NCI-H69 (cell line): ENCODE results near the gene TAF10.

ENCODE experiments used
- DNase-seq: peaks from one replicate; lab custom pipeline; 2025; lab: John Stamatoyannopoulos, UW

The TAF10 gene

DNA sequence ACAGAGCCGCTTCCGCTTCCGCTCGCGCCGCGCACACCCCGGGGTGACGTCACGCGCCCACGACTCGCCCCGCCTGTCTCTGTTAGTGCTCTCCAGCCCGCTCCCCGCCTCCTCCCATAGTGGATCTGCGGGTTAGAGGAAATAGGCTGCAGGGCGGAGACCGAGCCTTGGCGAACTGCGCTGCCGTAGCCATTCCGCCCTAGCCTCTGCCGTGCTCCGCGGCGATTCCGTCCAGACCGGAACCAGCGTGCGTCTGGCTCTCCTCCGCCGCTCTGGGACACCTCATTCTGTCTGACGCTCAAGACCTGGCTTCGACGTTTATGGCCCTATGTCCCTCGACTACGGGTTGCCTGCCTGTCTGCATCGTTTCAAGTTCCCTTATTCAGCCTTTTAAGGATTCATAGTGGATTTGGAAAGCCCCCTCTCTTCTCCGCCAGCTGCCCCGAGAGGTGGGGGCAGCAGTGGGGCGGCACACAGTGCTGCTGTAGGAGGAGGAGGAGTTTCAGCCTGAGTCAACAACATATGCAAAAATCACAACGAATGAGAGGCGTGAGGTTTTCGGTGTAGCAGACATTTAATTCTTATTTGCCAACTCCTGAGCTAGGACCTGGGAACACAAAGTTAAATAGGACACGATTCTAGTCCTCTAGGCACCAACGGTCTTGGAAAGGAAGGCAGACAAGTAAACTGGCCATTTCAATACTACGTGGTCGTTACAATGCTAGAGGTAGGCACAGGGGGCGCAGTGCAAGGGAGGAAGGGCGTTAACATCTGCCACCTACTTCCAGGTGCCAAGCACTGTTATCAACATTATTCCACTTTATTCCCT is at the start of gene TAF10:
TAF10 (minus strand) TSS at position 4 of the 829 bp plus-strand sequence. CDS start 27 bp downstream, outside the sequence.
- DNase-seq, result peak; percentile 98

DNA sequence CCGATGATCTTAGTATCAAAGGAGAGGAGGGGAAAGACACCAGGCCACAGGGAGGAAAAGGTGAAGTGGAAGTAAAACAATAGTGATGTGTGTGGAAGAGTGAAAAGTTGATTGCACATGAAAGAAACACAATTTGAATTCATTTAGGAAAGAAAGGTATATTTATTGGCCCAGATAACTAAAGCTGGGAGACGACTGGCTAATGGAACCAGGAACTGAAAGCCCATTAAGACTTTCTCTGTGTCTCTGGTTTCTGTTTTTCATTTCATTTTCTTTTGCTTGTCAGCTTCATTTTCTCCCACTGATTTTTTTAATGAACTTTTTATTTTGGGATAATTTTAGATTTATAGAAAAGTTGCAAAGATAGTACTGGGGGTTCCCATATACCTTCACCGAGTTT is 48.7 kb upstream of the TAF10 start:
- no peak for DNase-seq

DNA sequence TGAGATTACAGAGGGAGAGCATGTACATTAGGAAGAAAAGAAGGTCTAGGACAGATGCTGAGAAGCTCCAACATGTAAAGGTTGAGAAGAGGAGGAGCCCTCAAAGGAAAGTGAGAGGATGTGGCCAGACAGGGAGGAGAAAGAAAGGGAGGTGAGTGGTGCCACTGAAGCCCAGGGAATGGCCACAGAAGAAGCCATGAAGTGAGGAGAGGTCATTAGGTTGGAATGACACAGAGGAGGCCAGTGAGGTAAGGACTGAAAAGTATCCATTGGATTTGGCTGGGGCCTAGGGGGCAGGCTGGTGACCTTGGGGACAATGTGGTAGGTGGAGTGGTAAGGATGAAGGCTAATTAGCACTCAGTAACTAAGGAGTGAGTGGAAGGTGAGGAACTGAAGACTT is 46.6 kb upstream of the TAF10 start:
- no peak for DNase-seq

DNA sequence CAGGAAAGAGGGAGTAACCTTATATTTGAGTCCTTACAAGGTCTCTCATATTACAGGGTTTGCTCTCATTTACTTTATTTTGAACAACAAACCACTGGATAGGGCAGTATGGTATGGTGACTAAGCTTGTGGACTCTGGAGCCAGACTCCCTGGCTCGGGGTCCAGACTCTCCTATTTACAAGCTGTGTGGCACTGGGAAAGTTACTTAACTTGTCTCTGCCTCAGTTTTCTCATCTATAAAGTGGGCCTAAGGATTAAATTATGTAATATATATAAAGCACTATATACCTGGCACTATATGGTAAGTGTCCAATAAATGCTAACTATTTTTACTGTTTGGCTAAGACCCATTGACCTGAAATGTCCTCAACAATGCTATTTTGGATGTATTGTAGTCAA is 45.3 kb upstream of the TAF10 start:
- no peak for DNase-seq

DNA sequence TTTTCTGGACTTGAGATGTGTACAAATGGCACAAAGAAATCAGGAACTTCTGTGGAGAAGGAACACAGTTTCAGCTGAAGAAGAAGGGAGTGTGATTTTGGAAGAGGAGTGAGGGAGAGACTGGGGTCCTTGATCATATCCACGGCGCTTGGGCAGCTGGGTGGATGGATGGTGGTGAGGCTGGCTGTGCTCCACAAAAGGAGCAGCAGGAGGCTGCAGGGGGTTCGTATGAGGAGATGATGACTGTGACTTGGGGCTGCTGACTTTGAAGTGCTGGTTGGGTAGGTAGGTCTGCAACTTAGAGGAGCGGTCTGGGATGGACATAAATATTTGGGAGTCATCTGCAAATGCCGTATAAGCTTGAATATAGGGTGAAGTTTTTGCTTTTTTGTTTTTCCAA is 44.9 kb upstream of the TAF10 start:
- no peak for DNase-seq

DNA sequence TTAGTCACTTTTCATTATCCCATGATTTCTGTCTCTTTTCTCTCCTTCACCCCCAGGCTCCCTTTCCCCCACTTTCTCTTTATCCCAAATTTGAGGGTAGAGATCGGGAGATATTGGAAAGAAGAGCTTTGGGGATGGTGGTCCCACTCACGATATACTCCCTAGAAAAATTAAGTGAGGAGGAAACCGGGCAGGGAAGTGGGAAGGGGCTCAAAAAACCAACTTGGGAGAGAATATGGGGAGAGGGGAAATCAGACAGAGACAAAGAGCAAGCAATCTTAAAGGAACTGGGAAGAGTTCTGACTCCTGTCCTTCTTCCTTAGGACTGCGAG is 44.5 kb upstream of the TAF10 start:
- no peak for DNase-seq

DNA sequence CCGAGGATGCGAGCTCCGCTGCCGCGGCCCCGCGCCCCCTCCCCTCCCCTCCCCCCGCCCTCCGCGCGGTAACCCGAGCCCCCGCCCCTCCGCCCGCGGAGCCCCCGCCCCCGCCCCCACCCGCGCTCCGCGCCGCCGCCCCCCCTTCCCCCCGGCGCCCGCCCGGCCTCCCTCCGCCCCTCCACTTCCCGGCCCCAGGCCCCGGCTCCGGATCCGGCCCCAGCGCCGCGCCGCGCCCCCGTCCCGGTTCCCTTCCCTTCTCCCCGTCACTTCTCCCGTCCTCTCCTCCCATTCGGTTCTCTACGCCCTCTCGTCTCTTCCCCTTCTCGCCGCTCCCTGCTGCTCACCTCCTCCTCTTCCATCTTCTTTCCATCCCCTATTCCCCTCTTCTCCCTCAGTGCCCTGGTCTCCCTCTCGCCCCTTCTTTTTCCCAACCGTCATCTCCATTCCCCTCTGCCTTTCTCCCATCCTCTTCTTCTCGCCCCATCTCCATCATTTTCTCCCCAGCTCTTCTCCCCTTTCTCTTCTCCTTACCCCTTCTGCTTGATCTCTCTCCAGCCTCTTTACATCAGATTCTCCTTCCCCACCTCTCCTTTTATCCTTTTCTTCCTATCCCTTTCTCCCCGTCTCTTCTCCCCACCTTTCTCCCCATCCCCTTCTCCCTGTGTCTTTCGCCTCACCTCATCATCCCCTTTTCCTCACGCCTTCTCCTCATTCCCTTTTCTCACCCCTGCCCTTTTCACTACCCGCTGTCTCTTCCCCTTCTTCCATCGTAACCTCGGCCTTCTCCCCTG is 44.0 kb upstream of the TAF10 start, which contains the start of gene DCHS1:
DCHS1 (minus strand) TSS at position 20 of the 794 bp plus-strand sequence. CDS start 14,196 bp downstream, outside the sequence.
- peak; percentile 72 for DNase-seq

DNA sequence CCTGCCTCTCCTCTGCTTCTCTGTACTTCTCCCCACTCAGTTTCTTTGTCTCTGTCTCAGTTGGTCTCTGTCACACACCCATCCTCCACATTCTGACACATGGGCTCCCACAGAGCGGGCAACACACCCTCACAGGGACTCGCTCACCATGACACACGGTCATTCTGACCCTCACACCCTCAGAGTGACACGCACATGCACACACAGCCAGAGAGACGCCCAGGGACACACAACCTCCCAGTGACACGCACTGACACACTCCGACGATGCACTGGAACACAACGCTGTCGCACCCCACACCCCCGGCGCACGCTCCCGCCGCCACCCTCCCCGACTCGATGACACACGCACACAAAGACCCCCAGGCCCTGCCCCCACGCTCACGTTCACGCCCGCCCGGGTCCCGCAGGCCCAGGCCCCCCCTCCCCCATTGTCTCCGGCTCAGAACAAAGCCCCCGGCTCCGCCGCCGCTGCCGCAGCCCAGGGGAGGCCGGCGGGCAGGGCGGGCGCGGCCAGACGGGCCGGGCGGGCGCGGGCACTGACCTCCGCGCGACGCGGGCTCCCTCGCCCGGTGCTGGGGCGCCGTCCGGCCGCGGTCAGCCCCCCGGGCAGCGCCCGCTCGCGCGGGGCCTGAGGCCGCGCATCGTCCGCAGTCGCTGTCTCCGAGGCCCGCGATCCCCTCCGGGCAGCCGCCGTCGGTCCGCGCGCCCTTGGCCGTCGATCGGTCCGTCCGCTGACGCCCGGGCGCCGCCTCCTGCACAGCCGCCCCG is 43.2 kb upstream of the TAF10 start:
- peak; percentile 49 for DNase-seq

DNA sequence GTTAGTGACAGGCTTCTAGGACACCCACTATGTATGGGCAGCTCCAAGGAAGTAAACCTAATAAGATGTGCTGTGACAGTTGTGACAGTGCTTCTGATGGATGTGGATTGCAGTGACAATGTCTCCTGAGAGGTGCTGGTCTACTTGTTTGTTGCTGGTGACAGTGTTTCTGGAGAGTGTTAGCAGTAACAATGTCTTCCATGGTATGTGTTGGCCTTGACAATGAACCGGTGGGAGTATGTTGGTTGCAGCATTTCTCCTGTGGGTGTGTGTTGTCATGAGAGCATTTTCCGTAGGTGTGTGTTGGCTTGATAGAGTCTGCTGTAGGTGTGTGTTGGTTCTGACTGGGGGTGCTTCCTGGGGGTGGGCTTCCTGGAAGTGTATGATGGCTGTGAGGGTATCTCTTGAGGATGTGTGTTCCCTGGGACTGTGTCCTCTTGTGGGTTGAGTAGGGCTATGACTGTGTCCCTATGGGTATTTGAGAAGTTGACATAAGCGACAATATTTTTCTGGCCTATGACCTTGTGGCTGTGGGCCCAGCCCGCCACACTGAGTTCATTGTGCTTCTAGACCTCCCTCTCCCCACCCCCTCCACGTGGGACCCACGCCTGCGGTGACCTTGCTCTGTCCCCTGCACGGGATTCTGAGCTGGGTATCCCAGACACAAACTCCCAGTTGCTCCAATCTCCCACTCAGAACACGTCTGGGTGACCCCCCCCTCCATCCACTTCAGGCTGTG is 42.4 kb upstream of the TAF10 start:
- DNase-seq, result no peak

DNA sequence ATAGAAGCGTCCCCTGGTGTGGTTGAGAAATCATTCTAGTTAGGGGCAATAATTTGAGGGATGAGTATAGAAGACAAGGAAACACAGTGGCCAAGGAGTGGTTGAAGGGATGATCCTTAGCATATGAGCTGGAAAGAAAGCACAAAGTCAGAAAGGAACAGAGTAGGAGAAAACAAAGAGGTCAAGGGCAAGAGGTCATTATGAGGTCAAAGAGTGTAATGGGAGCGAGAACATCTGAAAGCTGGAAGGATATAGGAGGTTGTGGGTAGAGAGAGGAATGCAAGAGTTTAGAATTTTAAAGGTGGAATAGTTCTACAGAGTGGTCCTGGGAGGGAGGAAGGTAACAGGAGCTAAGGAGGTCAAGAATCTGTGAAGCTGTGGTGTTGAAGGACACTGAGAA is 41.6 kb upstream of the TAF10 start:
- DNase-seq, result no peak

DNA sequence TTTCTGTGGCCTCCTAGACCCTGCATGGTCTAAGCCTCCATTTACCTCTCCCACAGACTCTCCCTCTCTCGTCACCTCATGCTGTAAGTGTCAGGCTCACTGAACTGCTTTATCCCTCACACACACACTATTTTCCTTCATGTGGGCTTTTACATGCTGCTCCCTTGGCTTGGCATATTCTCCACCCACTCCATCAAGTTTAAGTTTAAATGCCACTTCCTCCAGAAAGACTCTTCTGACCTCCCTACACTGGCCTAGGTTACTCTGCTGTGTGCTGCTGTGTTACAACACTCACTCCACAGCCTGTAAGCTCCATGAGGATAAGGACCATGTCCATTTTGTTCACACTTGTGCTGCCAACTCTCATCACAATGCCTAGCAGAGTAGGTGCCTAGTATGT is 41.1 kb upstream of the TAF10 start:
- no peak for DNase-seq

DNA sequence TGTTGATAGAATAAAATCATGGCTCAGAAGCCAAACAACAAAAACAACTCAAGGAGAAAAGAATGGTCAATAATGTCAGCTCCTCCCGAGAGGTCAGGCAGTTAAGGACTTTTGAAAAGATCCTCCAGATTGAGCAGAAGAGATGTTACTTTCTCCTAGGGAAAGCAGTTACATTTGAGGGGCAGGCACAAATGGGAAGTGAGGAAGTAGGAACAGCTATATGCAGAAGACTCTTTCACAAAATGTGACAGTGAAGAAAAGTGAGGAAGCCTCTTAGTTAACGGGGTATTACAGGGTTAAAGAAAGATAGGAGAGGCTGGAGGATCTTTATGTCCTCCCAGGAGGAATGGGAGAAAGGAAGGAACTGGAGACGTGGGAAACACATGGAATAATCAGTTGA is 40.2 kb upstream of the TAF10 start:
- no peak for DNase-seq

DNA sequence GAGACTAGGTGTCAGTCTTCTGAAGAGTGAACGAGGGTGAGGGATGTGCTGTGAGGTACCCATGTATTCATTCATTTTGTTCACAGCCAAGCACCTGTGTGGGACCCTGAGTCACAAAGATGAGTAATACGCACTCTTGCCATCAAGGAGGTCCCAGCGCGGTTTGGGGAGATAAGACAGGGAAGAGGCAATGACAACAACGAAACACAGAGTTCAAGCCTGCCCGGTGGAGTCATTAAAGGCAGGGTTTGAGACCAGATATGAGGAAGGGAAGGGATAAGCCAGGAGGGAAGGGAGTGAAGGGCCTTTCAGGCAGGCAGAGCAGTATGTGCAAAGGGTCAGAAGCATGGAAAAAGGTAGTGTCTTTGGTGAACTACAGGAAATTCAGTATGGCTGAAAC is 39.0 kb upstream of the TAF10 start:
- DNase-seq, result no peak

DNA sequence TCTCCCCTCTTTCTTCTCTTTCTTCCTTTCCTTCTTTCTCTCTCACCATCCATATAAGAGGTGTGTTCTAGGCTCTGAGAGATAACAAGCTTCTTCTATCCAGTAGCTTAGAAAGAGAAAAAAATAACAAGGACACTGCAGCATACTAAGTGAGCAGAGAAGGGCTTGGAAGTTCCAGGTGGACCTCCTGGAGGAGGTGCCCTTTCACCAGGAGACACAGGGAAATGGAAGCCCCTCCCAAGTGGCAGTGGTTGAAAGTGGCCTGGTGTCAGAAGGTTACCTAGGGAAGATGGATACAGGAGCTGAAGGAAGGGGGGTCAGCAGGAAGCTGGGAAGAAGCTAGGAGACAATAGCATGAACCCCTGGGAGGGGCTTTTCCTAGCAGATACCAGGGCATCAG is 38.1 kb upstream of the TAF10 start:
- DNase-seq, result no peak

DNA sequence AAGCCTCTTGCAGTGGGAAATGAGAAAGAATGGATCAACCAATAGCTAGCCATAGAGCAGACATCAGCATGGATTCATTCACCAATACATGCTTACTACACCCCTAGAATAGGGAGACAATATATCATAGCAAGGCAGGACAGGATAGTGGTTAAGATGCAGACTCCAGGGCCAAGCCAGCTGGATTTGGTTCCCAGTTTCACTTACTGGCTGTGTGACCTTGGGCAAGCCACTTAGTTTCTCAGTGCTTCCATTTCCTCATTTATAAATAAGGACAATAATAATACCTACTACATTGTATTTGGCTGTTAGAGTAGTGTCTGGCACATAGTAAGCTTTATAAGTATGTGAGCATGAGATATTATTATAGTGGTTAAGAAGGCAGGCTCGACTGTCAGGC is 36.5 kb upstream of the TAF10 start:
- DNase-seq, result no peak

DNA sequence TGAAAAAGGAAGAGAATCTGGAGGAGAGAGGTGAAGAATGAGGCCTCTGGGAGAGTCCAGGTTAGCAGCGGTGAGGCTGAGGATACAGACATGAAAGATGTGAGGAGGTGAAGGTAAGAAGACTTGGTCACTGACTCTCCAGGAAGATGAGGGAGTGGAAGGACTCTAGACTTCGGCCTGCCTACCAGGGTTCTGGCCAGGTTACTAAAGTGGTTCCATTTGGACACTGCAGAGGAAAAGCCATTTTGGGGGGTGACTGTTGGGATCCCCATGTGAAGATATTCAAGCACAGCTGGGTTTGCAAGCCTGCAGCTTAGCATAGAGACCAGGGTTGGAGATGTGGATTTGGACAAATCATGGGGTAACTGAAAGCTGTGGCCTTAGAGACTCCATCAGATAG is 35.8 kb upstream of the TAF10 start:
- DNase-seq, result no peak

DNA sequence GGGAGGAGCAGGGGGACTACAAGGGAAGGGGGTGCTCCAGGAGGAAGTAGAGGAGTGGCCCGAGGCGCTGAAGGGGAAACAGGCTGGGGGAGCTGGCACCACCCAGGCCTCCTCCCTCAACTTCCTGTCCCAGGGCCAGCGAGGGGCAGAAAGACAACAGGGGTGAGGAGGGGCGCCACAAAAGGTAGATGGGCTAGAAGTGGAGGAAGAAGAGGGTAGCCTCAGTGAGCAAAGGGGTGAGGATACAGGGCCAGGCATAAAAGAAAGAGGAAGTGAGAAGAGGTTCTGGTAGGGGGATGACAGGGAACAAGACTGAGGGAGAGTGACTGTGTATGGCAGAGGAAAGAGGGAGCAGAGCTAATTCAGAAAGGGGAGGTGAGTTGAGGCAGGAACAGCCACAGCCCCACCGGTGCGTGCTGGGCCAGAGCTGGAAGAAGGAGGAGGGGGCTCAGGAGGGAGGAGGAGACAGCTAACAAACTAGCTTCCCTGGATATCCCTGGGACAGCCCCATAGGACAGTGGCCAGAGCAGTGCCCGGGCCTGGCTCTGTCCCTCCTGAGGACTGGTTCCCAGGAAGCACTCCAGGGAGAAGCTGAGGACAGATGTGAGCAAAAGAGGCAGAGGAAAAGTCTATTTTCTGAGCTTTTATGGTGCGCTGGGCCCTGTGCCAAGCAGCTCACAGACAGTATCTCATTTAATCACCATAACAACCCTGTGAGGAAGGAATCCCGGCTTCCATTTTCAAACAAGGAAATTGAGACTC is 35.1 kb upstream of the TAF10 start:
- DNase-seq, result peak; percentile 12

DNA sequence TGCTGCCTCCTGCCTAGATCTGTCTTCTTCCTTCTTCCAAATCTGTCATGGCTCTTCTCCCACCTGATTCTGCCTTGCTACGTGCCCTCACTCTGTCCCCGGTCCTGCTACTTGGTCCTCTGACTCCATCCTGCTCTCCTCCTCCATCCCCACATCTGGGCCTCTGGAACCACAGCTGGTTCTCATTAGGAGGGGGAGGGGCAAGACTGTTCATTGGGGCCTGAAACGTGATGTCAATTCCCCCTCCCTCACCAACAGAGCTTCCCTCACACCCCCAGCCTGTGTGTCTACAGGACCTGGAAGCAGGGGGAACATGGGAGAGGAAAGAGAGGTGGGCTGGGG is 34.5 kb upstream of the TAF10 start:
- DNase-seq, result no peak

DNA sequence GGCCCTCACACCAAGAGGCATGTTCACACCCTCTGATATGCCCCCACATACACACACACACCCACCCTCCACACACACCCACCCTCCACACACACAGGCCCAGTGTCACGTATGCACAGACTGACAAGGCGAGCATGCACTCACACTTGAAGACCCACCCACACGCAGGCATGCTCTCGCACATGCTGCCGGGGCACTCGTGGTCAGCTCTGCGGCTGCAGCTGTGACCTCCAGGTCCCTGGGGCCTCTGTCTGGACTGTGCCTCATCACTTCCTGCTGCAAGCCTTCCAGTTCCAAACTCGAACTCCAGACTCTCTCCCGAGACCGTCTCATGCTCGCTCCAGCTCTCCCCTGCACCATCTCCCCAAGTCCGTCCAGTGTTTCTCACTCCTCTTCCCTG is 34.1 kb upstream of the TAF10 start:
- no peak for DNase-seq

DNA sequence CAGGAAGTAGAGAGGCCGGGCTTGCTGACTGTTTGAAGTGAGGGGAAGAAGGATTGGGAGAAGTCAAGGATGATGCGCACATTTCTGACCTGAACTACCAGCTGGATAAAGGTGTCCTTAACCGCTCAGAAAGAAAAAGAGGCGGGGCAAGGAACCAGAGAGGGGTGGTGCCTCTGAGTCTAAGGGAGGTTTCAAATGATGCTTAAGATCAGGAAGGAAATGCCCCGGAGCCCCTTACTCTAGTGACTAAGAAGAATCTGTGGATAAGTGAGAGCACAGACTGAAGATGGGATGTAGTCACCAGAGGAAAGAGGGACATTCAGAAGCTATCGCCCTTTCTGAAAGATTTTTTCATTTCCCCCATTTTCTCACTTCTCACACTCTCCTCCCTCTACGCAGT is 30.9 kb upstream of the TAF10 start:
- DNase-seq, result no peak

DNA sequence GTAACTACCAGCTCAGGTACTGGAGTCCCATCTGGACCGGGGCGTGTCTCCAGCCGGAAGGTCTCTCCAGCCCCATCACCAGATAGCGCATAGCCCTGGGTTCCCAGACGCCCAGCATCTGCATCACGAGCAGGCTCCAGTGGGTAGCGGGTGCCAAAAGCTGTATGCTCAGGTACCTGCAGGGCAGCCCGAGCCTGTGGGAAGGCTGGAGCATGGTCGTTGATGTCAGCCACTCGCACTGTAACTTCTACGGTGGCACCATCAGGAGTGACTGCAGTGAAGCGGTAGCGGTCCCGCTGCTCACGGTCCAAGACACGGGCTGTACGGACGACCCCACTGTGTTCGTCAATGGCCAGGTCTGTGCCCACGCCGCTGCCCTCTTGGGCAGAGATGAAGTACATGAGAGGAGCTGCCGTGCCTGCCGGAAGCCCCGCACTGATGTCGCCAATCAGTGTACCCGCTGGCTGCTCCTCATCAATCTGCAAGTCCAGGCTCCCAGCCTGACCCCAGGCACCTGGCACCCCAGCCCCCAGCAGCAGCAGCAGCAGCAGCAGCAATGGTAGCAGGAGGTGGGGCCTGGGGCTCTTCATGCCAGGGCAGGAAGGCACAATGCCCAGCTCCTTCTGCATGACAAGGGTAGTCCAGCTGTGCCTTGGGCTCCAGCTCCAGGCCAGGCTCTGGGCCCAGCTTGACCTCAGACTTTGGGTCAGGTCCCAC is 29.1 kb upstream of the TAF10 start:
- no peak for DNase-seq
